Prostate gland (tissue), 2 donors: ENCODE data around the gene NT5DC1. TPM values are rescaled to one million over a fixed set of nuclear protein-coding genes. Genes with fewer than 3 reads are reported as not detected.

Experiments
- DNase-seq: peaks from one replicate; pipeline ENCODE4 v3.0.0-alpha.2; 2019; ENCODE audit warnings: low spot score
- H3K27ac ChIP-seq, 2 donors: fragments of 200-600 bp; sonication (generic); 2 replicates each; pipeline ENCODE4 v1.5.1; 2017 to 2019
- H3K27me3 ChIP-seq: fragments of 200-600 bp; sonication (generic); replicated peaks from 2 replicates; pipeline ENCODE4 v1.5.1; 2019; ENCODE audit not compliant: insufficient read depth
- H3K36me3 ChIP-seq, 2 donors: fragments of 200-600 bp; sonication (generic); 1 replicate in 1 of 2; 2 replicates in 1 of 2; pipeline versions ENCODE4 v1.5.1 to v1.8.1; 2017 to 2019
- H3K4me1 ChIP-seq: fragments of 200-600 bp; sonication (generic); replicated peaks from 2 replicates; pipeline ENCODE4 v1.5.1; 2019
- H3K4me3 ChIP-seq, 2 donors: fragments of 200-600 bp; sonication (generic); 2 replicates each; pipeline ENCODE4 v1.5.1; 2017 to 2019
- H3K9me3 ChIP-seq: fragments of 200-600 bp; sonication (generic); 2 replicates; pipeline ENCODE4 v1.5.1; 2017
- POLR2A ChIP-seq: fragments of 450-650 bp; IDR thresholded peaks from one replicate; pipeline ENCODE4 v1.6.1; 2016; ENCODE audit warnings: antibody characterized with exemption, mild to moderate bottlenecking
- POLR2AphosphoS5 ChIP-seq: sonication (generic); formaldehyde crosslinking; IDR thresholded peaks from one replicate; pipeline ENCODE4 v1.6.1; 2017; ENCODE audit warnings: antibody characterized with exemption
- WGBS: methylation state at CpG from one replicate; pipeline ENCODE4 v1.1.5; 2018; 5-methylcytosine and 5-hydroxymethylcytosine counted together
- intact Hi-C: fragments of 100-400 bp; cut with DNase I; formaldehyde crosslinking; loops from one replicate; pipeline ENCODE4 v1.14.2; 2022
- total RNA-seq, 2 donors: library from RNA; depleted of rRNA; stranded (reverse); fragments of >200 nt; gene quantifications; one replicate each; pipeline ENCODE4 v1.1.0, GENCODE V29; 2016
- TF ChIP-seq, protein P1 (sequence below), 4 experiments: fragments of 200-600 bp in 2 of 4; fragments of 450-650 bp in 2 of 4; sonication (generic) in 2 of 4; IDR thresholded peaks; 1 replicate in 3 of 4; 2 replicates in 1 of 4; pipeline ENCODE4 v1.5.1; 2016 to 2019; ENCODE audit warnings: antibody characterized with exemption in 4 of 4, mild to moderate bottlenecking in 2 of 4, moderate library complexity in 2 of 4

The NT5DC1 gene
- total RNA-seq, 2 donors from 2014 or later, result 12.3 to 26.1 TPM

DNA sequence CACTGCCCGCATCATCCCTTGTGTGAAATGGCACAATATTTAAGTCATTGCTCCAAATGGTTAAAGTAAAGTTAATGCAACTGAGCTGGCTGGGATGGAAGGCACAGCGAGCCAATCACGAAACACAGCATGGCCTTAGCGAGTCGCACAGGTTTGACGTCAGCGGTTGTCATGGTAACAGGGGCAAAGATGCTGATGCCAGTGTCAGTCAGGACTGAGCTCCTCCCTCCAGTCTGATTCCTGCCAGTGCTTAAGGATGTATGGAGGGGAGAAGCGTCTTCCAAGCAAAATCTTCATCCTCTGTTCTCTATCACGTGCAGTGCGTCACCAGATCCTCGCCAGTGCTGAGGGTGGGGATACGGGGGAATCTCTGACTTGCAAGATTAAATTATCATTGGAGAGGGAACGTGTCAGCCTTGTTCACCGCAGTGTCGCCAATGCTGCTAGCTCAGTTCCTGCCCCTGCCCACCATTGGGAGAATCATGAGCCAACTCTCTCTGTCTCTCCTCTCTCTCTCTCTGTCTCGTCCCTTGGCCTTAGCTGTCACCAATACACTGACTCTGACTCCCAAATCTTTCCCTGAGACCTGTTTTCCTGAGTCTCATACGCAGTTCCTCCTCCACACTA lies 128.7 kb downstream of the NT5DC1 start:
- TF ChIP-seq, protein P1, sequence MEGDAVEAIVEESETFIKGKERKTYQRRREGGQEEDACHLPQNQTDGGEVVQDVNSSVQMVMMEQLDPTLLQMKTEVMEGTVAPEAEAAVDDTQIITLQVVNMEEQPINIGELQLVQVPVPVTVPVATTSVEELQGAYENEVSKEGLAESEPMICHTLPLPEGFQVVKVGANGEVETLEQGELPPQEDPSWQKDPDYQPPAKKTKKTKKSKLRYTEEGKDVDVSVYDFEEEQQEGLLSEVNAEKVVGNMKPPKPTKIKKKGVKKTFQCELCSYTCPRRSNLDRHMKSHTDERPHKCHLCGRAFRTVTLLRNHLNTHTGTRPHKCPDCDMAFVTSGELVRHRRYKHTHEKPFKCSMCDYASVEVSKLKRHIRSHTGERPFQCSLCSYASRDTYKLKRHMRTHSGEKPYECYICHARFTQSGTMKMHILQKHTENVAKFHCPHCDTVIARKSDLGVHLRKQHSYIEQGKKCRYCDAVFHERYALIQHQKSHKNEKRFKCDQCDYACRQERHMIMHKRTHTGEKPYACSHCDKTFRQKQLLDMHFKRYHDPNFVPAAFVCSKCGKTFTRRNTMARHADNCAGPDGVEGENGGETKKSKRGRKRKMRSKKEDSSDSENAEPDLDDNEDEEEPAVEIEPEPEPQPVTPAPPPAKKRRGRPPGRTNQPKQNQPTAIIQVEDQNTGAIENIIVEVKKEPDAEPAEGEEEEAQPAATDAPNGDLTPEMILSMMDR (IDR thresholded peaks at IDR 0.05), result no peak
- no peak for TF ChIP-seq POLR2AphosphoS5
- no peak for TF ChIP-seq POLR2A
- WGBS, result 78% methylated on average over 17 of the region's 17 CpGs
- no peaks in the 10 kb centered on the region for H3K4me1 ChIP-seq
- no peak for DNase-seq
- H3K9me3 ChIP-seq, result no peaks in the 10 kb centered on the region
- H3K27me3 ChIP-seq, result no peaks in the 10 kb centered on the region
- intact Hi-C loops, result no loop called here
- no peaks in the 10 kb centered on the region for H3K36me3 ChIP-seq
- H3K27ac ChIP-seq, result no peak overlapping the region
- H3K4me3 ChIP-seq, result no peak overlapping the region

DNA sequence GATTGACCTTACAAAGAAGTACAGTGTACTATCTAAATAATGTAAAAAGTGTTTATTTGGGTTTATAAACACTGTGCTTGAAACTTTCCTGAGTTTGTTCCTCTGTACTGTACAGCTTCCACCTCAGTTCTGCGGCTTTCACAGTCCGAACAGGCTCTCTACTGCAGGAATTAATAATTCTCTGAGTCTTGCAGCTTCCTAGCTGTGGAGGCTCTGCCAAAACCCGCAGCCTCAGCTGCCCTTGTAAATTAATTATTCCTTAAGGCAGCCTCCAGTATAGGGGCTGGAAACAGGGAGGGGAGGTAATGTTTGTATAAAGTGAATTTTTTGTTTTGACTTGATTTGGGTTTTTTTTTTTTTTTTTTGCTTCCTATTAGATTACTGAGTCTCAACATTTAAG lies 134.0 kb downstream of the NT5DC1 start:
- Histone ChIP-seq H3K9me3 (no peaks in the 10 kb centered on the region), H3K27me3 (no peaks in the 10 kb centered on the region), H3K4me3 (no peak overlapping the region), H3K4me1 (no peaks in the 10 kb centered on the region), H3K27ac (no peak overlapping the region), H3K36me3 (no peaks in the 10 kb centered on the region)
- 79% methylated on average over 3 of the region's 3 CpGs for WGBS
- intact Hi-C loops, result no loop called here
- DNase-seq, result no peak
- TF ChIP-seq POLR2A (no peak), POLR2AphosphoS5 (no peak)
- TF ChIP-seq, protein P1 (IDR thresholded peaks at IDR 0.05), result no peak

DNA sequence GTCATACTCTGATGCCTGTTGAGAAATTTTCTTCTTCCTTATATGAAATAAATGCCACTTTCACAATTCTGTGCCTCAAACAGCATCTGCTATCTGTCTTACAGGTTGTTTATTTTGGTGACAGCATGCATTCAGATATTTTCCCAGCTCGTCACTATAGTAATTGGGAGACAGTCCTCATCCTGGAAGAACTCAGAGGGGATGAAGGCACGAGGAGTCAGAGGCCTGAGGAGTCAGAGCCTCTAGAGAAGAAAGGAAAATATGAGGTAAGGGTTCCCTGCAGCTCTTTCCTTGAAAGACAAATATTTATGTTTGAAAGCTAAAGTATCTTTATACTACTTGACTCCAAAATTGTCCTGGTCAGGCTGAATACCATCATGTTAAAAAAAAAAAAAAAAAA lies 137.4 kb downstream of the NT5DC1 start:
- H3K9me3 ChIP-seq, result no peaks in the 10 kb centered on the region
- no peak overlapping the region for H3K27ac ChIP-seq
- no peak overlapping the region for H3K4me3 ChIP-seq
- no peak for TF ChIP-seq POLR2A
- TF ChIP-seq POLR2AphosphoS5, result no peak
- TF ChIP-seq, protein P1 (IDR thresholded peaks at IDR 0.05), result no peak
- WGBS, result 58% methylated on average over 2 of the region's 2 CpGs
- no peaks in the 10 kb centered on the region for H3K27me3 ChIP-seq
- H3K4me1 ChIP-seq, result no peaks in the 10 kb centered on the region
- intact Hi-C loops, result no loop called here
- DNase-seq, result no peak
- H3K36me3 ChIP-seq, result no peaks in the 10 kb centered on the region

DNA sequence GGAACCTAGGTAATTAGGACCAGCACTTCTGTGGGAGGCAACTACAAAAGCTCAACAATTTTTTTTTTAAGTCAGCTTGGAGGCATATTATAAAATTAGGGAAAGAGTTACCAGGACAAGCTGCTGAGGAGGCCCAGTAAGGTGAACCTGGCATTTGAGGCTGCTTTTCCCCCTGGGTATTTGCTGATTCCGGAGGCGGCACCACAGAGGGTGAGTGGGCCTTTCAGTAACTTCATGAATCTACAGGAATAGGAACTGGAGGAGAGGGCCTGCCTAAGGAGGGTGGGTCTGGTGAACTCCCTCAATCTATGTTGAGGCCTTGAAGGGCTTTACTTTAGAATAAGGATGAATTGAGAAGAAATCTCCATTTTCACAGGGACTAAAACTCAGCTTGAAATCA lies 138.6 kb downstream of the NT5DC1 start:
- Histone ChIP-seq H3K4me1 (no peaks in the 10 kb centered on the region), H3K9me3 (no peaks in the 10 kb centered on the region), H3K36me3 (no peaks in the 10 kb centered on the region), H3K27ac (no peak overlapping the region), H3K4me3 (no peak overlapping the region), H3K27me3 (no peaks in the 10 kb centered on the region)
- WGBS, result 94% methylated on average over 2 of the region's 2 CpGs
- TF ChIP-seq, protein P1 (IDR thresholded peaks at IDR 0.05), result no peak
- TF ChIP-seq POLR2A, result no peak
- TF ChIP-seq POLR2AphosphoS5, result no peak
- DNase-seq, result no peak
- intact Hi-C loops, result no loop called here

DNA sequence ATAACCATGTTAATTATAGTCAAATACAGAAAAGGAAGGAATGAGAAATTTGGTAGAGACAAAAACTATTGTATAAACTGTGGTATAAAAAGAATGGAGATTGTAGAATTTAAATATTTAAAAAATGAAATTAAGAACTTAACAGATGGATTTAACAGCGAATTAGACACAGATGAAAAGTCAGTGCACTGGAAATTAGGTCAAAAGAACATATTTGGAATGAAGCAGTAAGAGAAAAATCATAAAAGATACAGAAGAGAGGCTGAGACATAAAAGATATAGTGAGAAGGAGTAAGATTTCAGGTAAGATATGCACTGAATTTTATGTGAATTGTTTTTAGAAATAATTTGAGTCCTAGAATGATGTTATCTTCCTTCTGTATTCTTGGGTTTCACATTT lies 139.2 kb downstream of the NT5DC1 start:
- TF ChIP-seq POLR2AphosphoS5, result no peak
- no peak for TF ChIP-seq POLR2A
- TF ChIP-seq, protein P1 (IDR thresholded peaks at IDR 0.05), result no peak

More for the DNA sequence above, 139.2 kb downstream of the NT5DC1 start:
- H3K36me3 ChIP-seq, result no peaks in the 10 kb centered on the region
- DNase-seq, result no peak
- H3K27me3 ChIP-seq, result no peaks in the 10 kb centered on the region
- no peak overlapping the region for H3K27ac ChIP-seq
- 90% methylated on average over 1 of the region's 1 CpG for WGBS
- no peak overlapping the region for H3K4me3 ChIP-seq
- no peaks in the 10 kb centered on the region for H3K9me3 ChIP-seq
- intact Hi-C loops, result no loop called here
- no peaks in the 10 kb centered on the region for H3K4me1 ChIP-seq
